Panc1 (cell line): ENCODE data around the gene PARG. TPM values are rescaled to one million over a fixed set of nuclear protein-coding genes. Genes with fewer than 3 reads are reported as not detected.

ENCODE experiments used
- ATAC-seq: fragments of 200-7000 bp; cut with Tn5 transposase; 2 replicates; pipeline ENCODE4 v1.9.1; 2020; ENCODE audit warnings: mild to moderate bottlenecking, moderate library complexity
- BruUV-seq: library from RNA; stranded (reverse); fragments of 400-500 nt; replicated peaks from 2 replicates; lab custom pipeline; 2021; lab: Mats Ljungman, UMichigan
- CTCF ChIA-PET: fragments of 300-600 bp; sonication (Branson Sonifier 250); formaldehyde crosslinking; loops from one replicate; lab custom pipeline; 2022; ENCODE audit warnings: antibody characterized with exemption; lab: Charles Lee
- POLR2A ChIA-PET: fragments of 300-600 bp; sonication (Branson Sonifier 250); formaldehyde crosslinking; loops from one replicate; lab custom pipeline; 2022; ENCODE audit warnings: antibody characterized with exemption; lab: Charles Lee
- DNase-seq: peaks from one replicate; pipeline ENCODE4 v3.0.0-alpha.2; 2010; ENCODE audit warnings: low read depth, low spot score
- H3K27ac ChIP-seq: 2 replicates; pipeline ENCODE4 v1.5.1; 2011; ENCODE audit warnings: mild to moderate bottlenecking, low read length, inconsistent platforms
- H3K27me3 ChIP-seq: fragments of 200-500 bp; sonication (Bioruptor generic); 2 replicates; pipeline ENCODE4 v1.6.0; 2014; ENCODE audit warnings: low read length, inconsistent platforms; ENCODE audit not compliant: control insufficient read depth, insufficient read depth
- H3K36me3 ChIP-seq: fragments of 200-500 bp; sonication (Bioruptor generic); 2 replicates; pipeline ENCODE4 v1.5.1; 2014; ENCODE audit warnings: inconsistent platforms, mild to moderate bottlenecking, low read length, moderate library complexity; ENCODE audit not compliant: control insufficient read depth, insufficient read depth
- H3K4me1 ChIP-seq: 2 replicates; pipeline ENCODE4 v1.5.1; 2011; ENCODE audit warnings: inconsistent platforms, mild to moderate bottlenecking, low read length, moderate library complexity; ENCODE audit not compliant: control insufficient read depth, insufficient read depth
- H3K4me3 ChIP-seq, 2 experiments: 2 replicates each; pipeline ENCODE4 v1.5.1; 2011 to 2012; ENCODE audit warnings: low read depth in 2 of 2, low read length in 2 of 2, mild to moderate bottlenecking in 2 of 2, inconsistent platforms in 1 of 2, moderate library complexity in 1 of 2
- H3K9me3 ChIP-seq: fragments of 200-500 bp; sonication (Bioruptor generic); 2 replicates; pipeline ENCODE4 v1.5.1; 2014; ENCODE audit warnings: low read depth, mild to moderate bottlenecking, inconsistent platforms, low read length, moderate library complexity; ENCODE audit not compliant: control insufficient read depth, insufficient read depth
- CTCF ChIP-seq: fragments of 450-650 bp; IDR thresholded peaks from 2 replicates; pipeline ENCODE4 v1.5.1; 2017; ENCODE audit warnings: mild to moderate bottlenecking
- POLR2AphosphoS5 ChIP-seq: IDR thresholded peaks from 2 replicates; pipeline ENCODE4 v1.6.1; 2012; ENCODE audit warnings: mild to moderate bottlenecking, low read depth, low read length, moderate library complexity
- REST ChIP-seq, 2 experiments: IDR thresholded peaks; 2 replicates each; pipeline ENCODE4 v1.6.1; 2011 to 2012; ENCODE audit warnings: low read depth in 2 of 2, control low read depth in 1 of 2, low read length in 1 of 2, mild to moderate bottlenecking in 1 of 2, moderate library complexity in 1 of 2; ENCODE audit not compliant: insufficient read depth in 1 of 2
- SIN3A ChIP-seq: IDR thresholded peaks from 2 replicates; pipeline ENCODE4 v1.6.1; 2012; ENCODE audit warnings: low read depth, mild to moderate bottlenecking, low read length, moderate library complexity, borderline replicate concordance; ENCODE audit not compliant: insufficient read depth
- TCF7L2 ChIP-seq: IDR thresholded peaks from 2 replicates; pipeline ENCODE4 v1.6.1; 2011; ENCODE audit warnings: mild to moderate bottlenecking, low read depth, low read length, inconsistent platforms
- in situ Hi-C: cut with HindIII; loops from 2 replicates; pipeline ENCODE4 v1.10.0; 2016; ENCODE audit warnings: low sequenced_read_pairs, low pct_unique_long_range_greater_than_20kb
- intact Hi-C: fragments of 100-400 bp; cut with micrococcal nuclease; formaldehyde crosslinking; loops from one replicate; pipeline ENCODE4 v1.10.0; 2022; ENCODE audit not compliant: unreplicated experiment
- total RNA-seq: library from RNA; stranded (reverse); gene quantifications from one replicate; pipeline ENCODE4 v1.2.1, GENCODE V29; 2021; ENCODE audit not compliant: unreplicated experiment

PARG gene
- total RNA-seq, 1 experiment from 2014 or later, result 39.9 TPM

GRCh38 chr10:49819234-49819958 lies 122.4 kb downstream of the PARG start:
- no peaks in the 10 kb centered on the region for H3K9me3 ChIP-seq
- in situ Hi-C loops, result no loop called here
- no peaks in the 10 kb centered on the region for H3K27me3 ChIP-seq
- ChIA-PET CTCF (no interaction called here), POLR2A (no interaction called here)
- no peak overlapping the region for H3K27ac ChIP-seq
- no TSS peak for BruUV-seq
- intact Hi-C loops, result no loop called here
- no peaks in the 10 kb centered on the region; the same call in none of the 2 replicates for H3K36me3 ChIP-seq
- TF ChIP-seq POLR2AphosphoS5 (no peak), CTCF (no peak)
- H3K4me3 ChIP-seq, result no peak overlapping the region
- DNase-seq (no peak), ATAC-seq (no peak)
- no peaks in the 10 kb centered on the region for H3K4me1 ChIP-seq

GRCh38 chr10:49817845-49818244 lies 124.0 kb downstream of the PARG start:
- Histone ChIP-seq H3K27ac (no peak overlapping the region), H3K36me3 (no peaks in the 10 kb centered on the region; the same call in none of the 2 replicates), H3K9me3 (no peaks in the 10 kb centered on the region), H3K4me1 (no peaks in the 10 kb centered on the region), H3K27me3 (no peaks in the 10 kb centered on the region), H3K4me3 (no peak overlapping the region)
- in situ Hi-C loops, result no loop called here
- intact Hi-C loops, result no loop called here
- no TSS peak for BruUV-seq
- no peak for DNase-seq
- POLR2A ChIA-PET, result interaction anchor here (0.9 kb wide), 1 partner anchor 134 kb away, joined by 3 read pairs; no protein-coding TSS in a partner anchor
- CTCF ChIA-PET, result no interaction called here
- ATAC-seq, result no peak
- TF ChIP-seq TCF7L2, result no peak
- TF ChIP-seq REST (IDR thresholded peaks at IDR 0.05; ENCODE audit: insufficient read depth in 1 of 2, low read depth in 2 of 2, low read length in 1 of 2), result no peak
- no peak for TF ChIP-seq SIN3A
- no peak for TF ChIP-seq POLR2AphosphoS5
- no peak for TF ChIP-seq CTCF
